ENCODE data around the gene CH25H. TPM values are rescaled to one million over a fixed set of nuclear protein-coding genes. Genes with fewer than 3 reads are reported as not detected.

The CH25H gene
- total RNA-seq, 6 donors from 2014 or later: 3.4 to 12.0 (median 6.8) TPM

GRCh38 chr10:89242840-89243568 lies 35.9 kb upstream of the CH25H start:
- Histone ChIP-seq H3K27me3 (no peaks in the 10 kb centered on the region), H3K4me3 (no peak overlapping the region), H3K36me3 (peaks cover 0 to 10% (median 4%) of the 10 kb centered on the region in 4 donors), H3K4me1 (peaks cover 0 to 15% (median 11%) of the 10 kb centered on the region in 4 donors), H3K9me3 (no peaks in the 10 kb centered on the region), H3K27ac (peak overlapping the region in 3 of 4 donors; percentile 19 to 54 (median 24))
- DNase-seq (peak in 1 of 2 donors; percentile 36), ATAC-seq (ENCODE audit: low FRiP score in 2 of 2) (peak; percentile 58 to 71)
- WGBS, 2 donors: 37 to 48% methylated on average over 8 of the region's 8 CpGs
- no peak for TF ChIP-seq EP300 (IDR thresholded peaks at IDR 0.05)
- no peak for TF ChIP-seq POLR2A (IDR thresholded peaks at IDR 0.05)
- no peak for TF ChIP-seq POLR2AphosphoS5 (IDR thresholded peaks at IDR 0.05)
- TF ChIP-seq CTCF (IDR thresholded peaks at IDR 0.05): no peak

GRCh38 chr10:89242345-89242684 lies 35.2 kb upstream of the CH25H start:
- H3K27me3 ChIP-seq: no peaks in the 10 kb centered on the region
- H3K9me3 ChIP-seq: no peaks in the 10 kb centered on the region
- peaks cover 0 to 10% (median 4%) of the 10 kb centered on the region in 4 donors for H3K36me3 ChIP-seq
- no peak overlapping the region for H3K4me3 ChIP-seq
- H3K4me1 ChIP-seq: peaks cover 0 to 15% (median 11%) of the 10 kb centered on the region in 4 donors
- TF ChIP-seq POLR2AphosphoS5 (IDR thresholded peaks at IDR 0.05): no peak
- no peak for TF ChIP-seq CTCF (IDR thresholded peaks at IDR 0.05)
- no peak for TF ChIP-seq EP300 (IDR thresholded peaks at IDR 0.05)
- TF ChIP-seq POLR2A (IDR thresholded peaks at IDR 0.05): no peak
- H3K27ac ChIP-seq: peak overlapping the region; percentile 19 to 54 (median 30)
- DNase-seq (no peak), ATAC-seq (ENCODE audit: low FRiP score in 2 of 2) (no peak)

GRCh38 chr10:89241486-89242344 lies 34.6 kb upstream of the CH25H start:
- DNase-seq (no peak), ATAC-seq (ENCODE audit: low FRiP score in 2 of 2) (peak; percentile 35 to 81)
- peaks cover 0 to 15% (median 11%) of the 10 kb centered on the region in 4 donors for H3K4me1 ChIP-seq
- H3K9me3 ChIP-seq: no peaks in the 10 kb centered on the region
- WGBS, 2 donors: 64 to 65% methylated on average over 3 of the region's 3 CpGs
- peak overlapping the region; percentile 19 to 54 (median 30) for H3K27ac ChIP-seq
- H3K36me3 ChIP-seq: peaks cover 0 to 10% (median 4%) of the 10 kb centered on the region in 4 donors
- H3K27me3 ChIP-seq: no peaks in the 10 kb centered on the region
- no peak overlapping the region for H3K4me3 ChIP-seq
- peak in 1 of 2 donors; percentile 27 for TF ChIP-seq POLR2AphosphoS5 (IDR thresholded peaks at IDR 0.05)
- TF ChIP-seq POLR2A (IDR thresholded peaks at IDR 0.05): no peak
- TF ChIP-seq EP300 (IDR thresholded peaks at IDR 0.05): peak in 2 of 4 donors; percentile 59 to 77

GRCh38 chr10:89241026-89241425 lies 33.9 kb upstream of the CH25H start:
- Histone ChIP-seq H3K9me3 (no peaks in the 10 kb centered on the region), H3K27ac (peak overlapping the region in 2 of 4 donors; percentile 24 to 36), H3K36me3 (peaks cover 0 to 10% (median 4%) of the 10 kb centered on the region in 4 donors), H3K4me1 (peaks cover 0 to 15% (median 11%) of the 10 kb centered on the region in 4 donors), H3K4me3 (no peak overlapping the region), H3K27me3 (no peaks in the 10 kb centered on the region)
- WGBS, 2 donors: 94 to 96% methylated on average over 3 of the region's 3 CpGs
- ATAC-seq (ENCODE audit: low FRiP score in 2 of 2): no peak
- DNase-seq: no peak
- TF ChIP-seq CTCF (IDR thresholded peaks at IDR 0.05) (no peak), EP300 (IDR thresholded peaks at IDR 0.05) (no peak), POLR2A (IDR thresholded peaks at IDR 0.05) (no peak), POLR2AphosphoS5 (IDR thresholded peaks at IDR 0.05) (no peak)

- DNase-seq: no peak
- ATAC-seq (ENCODE audit: low FRiP score in 2 of 2): no peak
- Histone ChIP-seq H3K9me3 (no peaks in the 10 kb centered on the region), H3K4me3 (no peak overlapping the region), H3K36me3 (peaks cover 0 to 10% (median 4%) of the 10 kb centered on the region in 4 donors), H3K4me1 (peaks cover 0 to 15% (median 11%) of the 10 kb centered on the region in 4 donors), H3K27me3 (no peaks in the 10 kb centered on the region), H3K27ac (no peak overlapping the region)
- TF ChIP-seq POLR2AphosphoS5 (IDR thresholded peaks at IDR 0.05) (no peak), CTCF (IDR thresholded peaks at IDR 0.05) (no peak), EP300 (IDR thresholded peaks at IDR 0.05) (no peak), POLR2A (IDR thresholded peaks at IDR 0.05) (no peak)
- 51 to 84% methylated on average over 3 of the region's 3 CpGs for WGBS, 2 donors
Observed at GRCh38 chr10:89240519-89240918, 33.4 kb upstream of the CH25H start.
